GM23248 (cell line): ENCODE results near the gene PHACTR3.

ENCODE experiments used
- EZH2 ChIP-seq: fragments of 200-600 bp; sonication (generic); IDR thresholded peaks from 2 replicates; pipeline ENCODE4 v1.6.1; 2018; ENCODE audit warnings: antibody characterized with exemption, mild to moderate bottlenecking; ENCODE audit not compliant: insufficient read depth, poor library complexity, severe bottlenecking
- EZH2phosphoT487 ChIP-seq: fragments of 200-600 bp; sonication (generic); IDR thresholded peaks from 2 replicates; pipeline ENCODE4 v1.6.1; 2018; ENCODE audit warnings: antibody characterized with exemption, moderate library complexity, mild to moderate bottlenecking, low read depth; ENCODE audit not compliant: insufficient read depth

- TF ChIP-seq EZH2phosphoT487 = no peak
- no peak for TF ChIP-seq EZH2
These were observed 146.9 kb downstream of the PHACTR3 start for GRCh38 chr20:59751075-59751711.
